ENCODE measurements around the gene SPATA1. TPM values are rescaled to one million over a fixed set of nuclear protein-coding genes. Genes with fewer than 3 reads are reported as not detected.

SPATA1 gene
- total RNA-seq, 1 donor from 2014 or later, result 1.2 TPM

GRCh38 chr1:84550826-84551225 lies 44.6 kb downstream of the SPATA1 start:
- H3K36me3 Mint-ChIP-seq (ENCODE audit: low read depth, unreplicated experiment), result no peaks in the 10 kb centered on the region
- no peaks in the 10 kb centered on the region for H3K27me3 Mint-ChIP-seq (ENCODE audit: unreplicated experiment)
- no peaks in the 10 kb centered on the region for H3K9me3 Mint-ChIP-seq (ENCODE audit: unreplicated experiment)

GRCh38 chr1:84569216-84569615 lies 63.0 kb downstream of the SPATA1 start:
- Mint-ChIP-seq H3K36me3 (ENCODE audit: low read depth, unreplicated experiment) (peaks cover 7% of the 10 kb centered on the region), H3K27ac (ENCODE audit: unreplicated experiment) (no peak overlapping the region), H3K4me3 (ENCODE audit: unreplicated experiment) (no peak overlapping the region), H3K27me3 (ENCODE audit: unreplicated experiment) (peaks cover 2% of the 10 kb centered on the region), H3K4me1 (ENCODE audit: unreplicated experiment) (peaks cover 12% of the 10 kb centered on the region), H3K9me3 (ENCODE audit: unreplicated experiment) (no peaks in the 10 kb centered on the region)
- no peak for TF ChIP-seq CTCF (IDR thresholded peaks at IDR 0.05; ENCODE audit: unreplicated experiment)
- DNase-seq (ENCODE audit: low spot score), result no peak

More at GRCh38 chr1:84550826-84551225, 44.6 kb downstream of the SPATA1 start:
- no peak overlapping the region for H3K27ac Mint-ChIP-seq (ENCODE audit: unreplicated experiment)
- no peak for DNase-seq (ENCODE audit: low spot score)
- no peak overlapping the region for H3K4me3 Mint-ChIP-seq (ENCODE audit: unreplicated experiment)
- H3K4me1 Mint-ChIP-seq (ENCODE audit: unreplicated experiment), result no peaks in the 10 kb centered on the region
- no peak for TF ChIP-seq CTCF (IDR thresholded peaks at IDR 0.05; ENCODE audit: unreplicated experiment)

GRCh38 chr1:84570436-84571149 lies 64.4 kb downstream of the SPATA1 start:
- Mint-ChIP-seq H3K4me1 (ENCODE audit: unreplicated experiment) (peaks cover 16% of the 10 kb centered on the region), H3K9me3 (ENCODE audit: unreplicated experiment) (no peaks in the 10 kb centered on the region), H3K4me3 (ENCODE audit: unreplicated experiment) (no peak overlapping the region), H3K36me3 (ENCODE audit: low read depth, unreplicated experiment) (peaks cover 7% of the 10 kb centered on the region), H3K27ac (ENCODE audit: unreplicated experiment) (no peak overlapping the region), H3K27me3 (ENCODE audit: unreplicated experiment) (peaks cover 3% of the 10 kb centered on the region)
- no peak for TF ChIP-seq CTCF (IDR thresholded peaks at IDR 0.05; ENCODE audit: unreplicated experiment)
- no peak for DNase-seq (ENCODE audit: low spot score)

DNA sequence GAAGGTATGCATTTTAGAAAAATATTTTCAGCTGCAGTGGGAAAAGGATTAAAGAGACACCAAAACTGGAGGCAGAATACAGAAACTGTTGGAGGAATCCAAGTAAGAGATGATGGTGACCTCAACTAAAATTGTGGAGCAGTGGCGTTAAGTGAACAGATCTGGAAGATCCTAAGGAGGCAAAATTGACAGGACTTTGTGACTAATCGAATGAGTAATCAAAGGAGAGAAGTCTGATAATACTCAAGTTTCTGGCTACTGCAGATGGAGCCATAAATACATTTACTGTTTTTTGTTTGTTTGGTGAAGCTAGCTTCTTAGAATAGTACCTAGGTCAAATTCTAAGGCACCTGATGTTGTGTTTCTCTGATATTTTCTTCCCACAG lies 65.0 kb downstream of the SPATA1 start:
- peaks cover 16% of the 10 kb centered on the region for H3K4me1 Mint-ChIP-seq (ENCODE audit: unreplicated experiment)
- no peak overlapping the region for H3K4me3 Mint-ChIP-seq (ENCODE audit: unreplicated experiment)
- H3K9me3 Mint-ChIP-seq (ENCODE audit: unreplicated experiment), result no peaks in the 10 kb centered on the region
- H3K27ac Mint-ChIP-seq (ENCODE audit: unreplicated experiment), result no peak overlapping the region
- TF ChIP-seq CTCF (IDR thresholded peaks at IDR 0.05; ENCODE audit: unreplicated experiment), result no peak
- H3K36me3 Mint-ChIP-seq (ENCODE audit: low read depth, unreplicated experiment), result peaks cover 7% of the 10 kb centered on the region
- peaks cover 3% of the 10 kb centered on the region for H3K27me3 Mint-ChIP-seq (ENCODE audit: unreplicated experiment)
- DNase-seq (ENCODE audit: low spot score), result no peak

DNA sequence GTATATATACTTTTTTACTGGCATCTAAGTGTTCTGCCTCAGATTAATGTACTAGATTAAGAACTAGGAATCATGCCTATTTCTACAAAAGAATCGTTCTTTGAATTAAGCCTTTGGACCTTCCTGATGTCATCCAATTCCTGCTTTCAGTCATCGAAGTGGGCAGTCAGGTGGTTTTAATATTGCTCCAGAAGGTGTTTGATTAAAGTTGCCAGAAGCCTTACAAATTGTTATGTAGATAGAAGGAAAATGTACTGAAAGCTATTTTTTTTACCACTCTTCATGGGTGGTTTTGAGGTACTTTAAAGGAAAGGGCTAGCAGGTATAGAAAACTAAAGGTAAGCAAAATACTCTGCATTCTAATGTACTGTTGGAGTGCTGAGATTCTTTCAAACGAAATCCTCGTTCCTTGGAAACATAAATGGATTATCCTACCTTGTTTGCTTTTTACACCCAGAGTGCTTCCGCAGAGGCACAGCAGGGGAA lies 67.3 kb downstream of the SPATA1 start:
- no peak for DNase-seq (ENCODE audit: low spot score)
- peaks cover 4% of the 10 kb centered on the region for H3K36me3 Mint-ChIP-seq (ENCODE audit: low read depth, unreplicated experiment)
- peak overlapping the region; percentile 91 for H3K4me3 Mint-ChIP-seq (ENCODE audit: unreplicated experiment)
- H3K4me1 Mint-ChIP-seq (ENCODE audit: unreplicated experiment), result peaks cover 16% of the 10 kb centered on the region
- no peaks in the 10 kb centered on the region for H3K9me3 Mint-ChIP-seq (ENCODE audit: unreplicated experiment)
- H3K27ac Mint-ChIP-seq (ENCODE audit: unreplicated experiment), result peak overlapping the region; percentile 99
- TF ChIP-seq CTCF (IDR thresholded peaks at IDR 0.05; ENCODE audit: unreplicated experiment), result no peak
- H3K27me3 Mint-ChIP-seq (ENCODE audit: unreplicated experiment), result peaks cover 3% of the 10 kb centered on the region
